Left lobe of liver (tissue), 2 donors: ENCODE results near the gene FLOT2. TPM values are rescaled to one million over a fixed set of nuclear protein-coding genes. Genes with fewer than 3 reads are reported as not detected.
"Not testable (repeated sequence)": the region's sequence is repeated elsewhere in the genome, so short reads cannot be mapped to it uniquely, and the experiment has no call there.

Experiments
- ATAC-seq: fragments of 200-7000 bp; cut with Tn5 transposase; one replicate; pipeline ENCODE4 v1.9.1; 2020; ENCODE audit warnings: mild to moderate bottlenecking, moderate library complexity
- DNase-seq: peaks from one replicate; pipeline ENCODE4 v3.0.0-alpha.2; 2020; ENCODE audit warnings: low spot score
- total RNA-seq: library from RNA; stranded (reverse); gene quantifications from one replicate; pipeline ENCODE4 v1.2.1, GENCODE V29; 2021
- donor health status: DM: no; HTN: no; CAD: no; lungs with moderate emphysema.
- donor health status: DM: no; HTN: yes; CAD: no.

Gene FLOT2
- 70.6 TPM for total RNA-seq

GRCh38 chr17:28896884-28897768 is at the start of gene FLOT2:
Gene FLOT2, minus strand, starts transcription at chr17:28897733. Its CDS starts 159 bp downstream, at chr17:28897574.
- ATAC-seq (peak; percentile 77), DNase-seq (peak; percentile 81)

GRCh38 chr17:28946239-28946638 is 48.7 kb upstream of the FLOT2 start:
- ATAC-seq (no peak), DNase-seq (no peak)

GRCh38 chr17:28944862-28945741 is 47.6 kb upstream of the FLOT2 start:
- DNase-seq (no peak), ATAC-seq (no peak)

- ATAC-seq (no peak), DNase-seq (no peak)
Measured at GRCh38 chr17:28944343-28944742, 46.8 kb upstream of the FLOT2 start.

- DNase-seq (no peak), ATAC-seq (no peak)
Measured at GRCh38 chr17:28942925-28943324, 45.4 kb upstream of the FLOT2 start.

- no peak for DNase-seq
- no peak for ATAC-seq
Measured at GRCh38 chr17:28941251-28941650, 43.7 kb upstream of the FLOT2 start.

GRCh38 chr17:28940675-28941074 is 43.1 kb upstream of the FLOT2 start:
- DNase-seq = peak; percentile 81

GRCh38 chr17:28940142-28940541 is 42.6 kb upstream of the FLOT2 start:
- ATAC-seq (no peak), DNase-seq (no peak)

More at GRCh38 chr17:28940675-28941074, 43.1 kb upstream of the FLOT2 start:
- ATAC-seq = peak; percentile 75

GRCh38 chr17:28938552-28938951 is 41.0 kb upstream of the FLOT2 start:
- DNase-seq (no peak), ATAC-seq (peak; percentile 60)

GRCh38 chr17:28937044-28937729 is 39.7 kb upstream of the FLOT2 start:
- ATAC-seq (peak; percentile 66), DNase-seq (peak; percentile 71)

GRCh38 chr17:28935744-28936460 is 38.4 kb upstream of the FLOT2 start:
- DNase-seq = no peak
- ATAC-seq = peak; percentile 7

- ATAC-seq, DNase-seq: not testable (repeated sequence)
Measured at GRCh38 chr17:28934508-28934907, 37.0 kb upstream of the FLOT2 start.

- ATAC-seq (no peak), DNase-seq (no peak)
Measured at GRCh38 chr17:28929787-28930186, 32.3 kb upstream of the FLOT2 start.

- ATAC-seq = no peak
- no peak for DNase-seq
Measured at GRCh38 chr17:28928061-28928460, 30.5 kb upstream of the FLOT2 start.

GRCh38 chr17:28926786-28927185 is 29.3 kb upstream of the FLOT2 start:
- ATAC-seq (no peak), DNase-seq (no peak)

GRCh38 chr17:28926366-28926765 is 28.8 kb upstream of the FLOT2 start:
- no peak for ATAC-seq
- DNase-seq = no peak

GRCh38 chr17:28925912-28926365 is 28.4 kb upstream of the FLOT2 start:
- ATAC-seq (peak; percentile 35), DNase-seq (no peak)

- DNase-seq = no peak
Measured at GRCh38 chr17:28920201-28920600, 22.7 kb upstream of the FLOT2 start.

GRCh38 chr17:28918295-28918694 is 20.8 kb upstream of the FLOT2 start:
- ATAC-seq (no peak), DNase-seq (no peak)

More at GRCh38 chr17:28920201-28920600, 22.7 kb upstream of the FLOT2 start:
- ATAC-seq = no peak

- no peak for ATAC-seq
- DNase-seq = no peak
Measured at GRCh38 chr17:28917465-28917864, 19.9 kb upstream of the FLOT2 start.
